B cell (primary cell): ENCODE measurements around the gene ACOX3. TPM values are rescaled to one million over a fixed set of nuclear protein-coding genes. Genes with fewer than 3 reads are reported as not detected.

ENCODE experiments used
- ATAC-seq: fragments of 200-7000 bp; cut with Tn5 transposase; one replicate; pipeline ENCODE4 v1.10.0; 2021; ENCODE audit warnings: low read depth, mild to moderate bottlenecking, moderate number of reproducible peaks, moderate library complexity
- CTCF ChIA-PET: fragments of 350-600 bp; sonication (Branson Sonifier 250); formaldehyde crosslinking; loops from one replicate; lab custom pipeline; 2021; ENCODE audit warnings: antibody characterized with exemption, inconsistent platforms; lab: Charles Lee
- POLR2A ChIA-PET: fragments of 350-600 bp; sonication (Branson Sonifier 250); formaldehyde crosslinking; loops from one replicate; lab custom pipeline; 2021; ENCODE audit warnings: antibody characterized with exemption; lab: Charles Lee
- DNase-seq: peaks from one replicate; pipeline ENCODE4 v3.0.0; 2013
- H2AFZ ChIP-seq: 2 replicates; pipeline ENCODE4 v1.6.1; 2012; ENCODE audit warnings: mild to moderate bottlenecking, low read depth, low read length; ENCODE audit not compliant: insufficient read depth, poor library complexity, severe bottlenecking
- H3K27ac ChIP-seq, 2 donors: 1 replicate in 1 of 2; 2 replicates in 1 of 2; pipeline ENCODE4 v1.5.1; 2012 to 2013; ENCODE audit warnings: low read length in 2 of 2, mild to moderate bottlenecking in 2 of 2, moderate library complexity in 1 of 2
- H3K27me3 ChIP-seq, 4 experiments: fragments of 200-600 bp in 1 of 4; sonication (generic) in 1 of 4; replicated peaks in 1 of 4; 1 replicate in 2 of 4; 2 replicates in 2 of 4; pipeline versions ENCODE4 v1.6.1 to v1.7.0; 2013 to 2016; ENCODE audit warnings: low read length in 3 of 4, mild to moderate bottlenecking in 2 of 4, mixed read lengths in 1 of 4, moderate library complexity in 1 of 4; ENCODE audit not compliant: insufficient read depth in 4 of 4, control insufficient read depth in 3 of 4; ENCODE audit errors: control extremely low read depth in 1 of 4
- H3K36me3 ChIP-seq, 2 experiments: replicated peaks in 1 of 2; 1 replicate in 1 of 2; 2 replicates in 1 of 2; pipeline versions ENCODE4 v1.6.1 to v1.7.1; 2013; ENCODE audit warnings: low read length in 1 of 2; ENCODE audit not compliant: insufficient read depth in 2 of 2, control insufficient read depth in 1 of 2; ENCODE audit errors: control extremely low read depth in 1 of 2, extremely low read depth in 1 of 2
- H3K4me1 ChIP-seq, 2 donors: fragments of 200-600 bp in 1 of 2; sonication (generic) in 1 of 2; 1 replicate in 1 of 2; 2 replicates in 1 of 2; pipeline versions ENCODE4 v1.5.1 to v1.6.1; 2013 to 2017; ENCODE audit warnings: low read length in 2 of 2; ENCODE audit not compliant: control insufficient read depth in 2 of 2, insufficient read depth in 2 of 2
- H3K4me2 ChIP-seq: replicated peaks from 2 replicates; pipeline ENCODE3; 2012; ENCODE audit warnings: mild to moderate bottlenecking, low read depth, low read length; ENCODE audit not compliant: poor library complexity, severe bottlenecking
- H3K4me3 ChIP-seq, 5 experiments: fragments of 200-600 bp in 1 of 5; sonication (generic) in 1 of 5; 1 replicate in 3 of 5; 2 replicates in 2 of 5; pipeline versions ENCODE4 v1.5.1 to v1.7.0; 2011 to 2016; ENCODE audit warnings: low read length in 4 of 5, mild to moderate bottlenecking in 4 of 5, low read depth in 2 of 5, control low read depth in 1 of 5, moderate library complexity in 1 of 5; ENCODE audit not compliant: insufficient read depth in 1 of 5; ENCODE audit errors: control extremely low read depth in 1 of 5, extremely low read depth in 1 of 5
- H3K79me2 ChIP-seq: fragments of 200-600 bp; sonication (generic); one replicate; pipeline ENCODE4 v1.6.0; 2016; ENCODE audit warnings: low read length; ENCODE audit not compliant: control insufficient read depth, insufficient read depth
- H3K9ac ChIP-seq: fragments of 200-600 bp; sonication (generic); 2 replicates; pipeline ENCODE4 v1.6.1; 2017; ENCODE audit warnings: mild to moderate bottlenecking, low read length, moderate library complexity
- H3K9me3 ChIP-seq, 3 donors: one replicate each; pipeline versions ENCODE4 v1.6.1 to v1.7.1; 2013; ENCODE audit warnings: low read length in 2 of 3; ENCODE audit not compliant: control insufficient read depth in 2 of 3, insufficient read depth in 1 of 3; ENCODE audit errors: control extremely low read depth in 1 of 3
- H4K20me1 ChIP-seq: 2 replicates; pipeline ENCODE4 v1.6.0; 2012; ENCODE audit warnings: mild to moderate bottlenecking, low read length; ENCODE audit not compliant: insufficient read depth, control insufficient read depth, poor library complexity, severe bottlenecking
- H3K27ac Mint-ChIP-seq: one replicate; pipeline ENCODE4 v1.8.0; 2021; ENCODE audit warnings: mixed read lengths
- H3K27me3 Mint-ChIP-seq: one replicate; pipeline ENCODE4 v1.8.0; 2021; ENCODE audit warnings: mixed read lengths
- H3K4me1 Mint-ChIP-seq: one replicate; pipeline ENCODE4 v1.8.0; 2021; ENCODE audit warnings: mixed read lengths
- H3K4me3 Mint-ChIP-seq: one replicate; pipeline ENCODE4 v1.8.0; 2021; ENCODE audit warnings: mixed read lengths
- H3K9me3 Mint-ChIP-seq: one replicate; pipeline ENCODE4 v1.8.0; 2022; ENCODE audit warnings: mixed read lengths; ENCODE audit not compliant: insufficient read depth
- EZH2 ChIP-seq: IDR thresholded peaks from 2 replicates; pipeline ENCODE4 v1.6.1; 2012; ENCODE audit warnings: borderline replicate concordance, low read depth, mild to moderate bottlenecking, moderate library complexity, low read length; ENCODE audit not compliant: insufficient read depth, poor library complexity, severe bottlenecking
- WGBS: methylation state at CpG from one replicate; pipeline ENCODE4 v1.1.5; 2013; ENCODE audit warnings: missing lambda C conversion rate; ENCODE audit not compliant: insufficient coverage; 5-methylcytosine and 5-hydroxymethylcytosine counted together
- intact Hi-C: fragments of 100-400 bp; cut with micrococcal nuclease; formaldehyde crosslinking; loops from one replicate; pipeline ENCODE4 v1.10.0; 2022
- polyA plus RNA-seq: library from polyadenylated mRNA; depleted of rRNA; stranded (reverse); fragments of >200 nt; gene quantifications from 2 replicates; pipeline ENCODE4 v1.2.3, GENCODE V29; 2012
- total RNA-seq, 2 donors: library from RNA; stranded (reverse); fragments of 120-200 nt in 1 of 2; gene quantifications; 1 replicate in 1 of 2; 2 replicates in 1 of 2; pipeline versions ENCODE4 v1.2.3 to v1.2.4, GENCODE V29; 2013 to 2022
- TF ChIP-seq, protein P1 (sequence below): fragments of 200-600 bp; IDR thresholded peaks from one replicate; pipeline ENCODE4 v1.8.0; 2022; ENCODE audit warnings: antibody characterized with exemption, mild to moderate bottlenecking

ACOX3 gene
- total and polyA plus RNA-seq, 2 donors (not counting 1 experiment from before 2014, with no cell fraction given) = 4.6 to 23.1 TPM

DNA sequence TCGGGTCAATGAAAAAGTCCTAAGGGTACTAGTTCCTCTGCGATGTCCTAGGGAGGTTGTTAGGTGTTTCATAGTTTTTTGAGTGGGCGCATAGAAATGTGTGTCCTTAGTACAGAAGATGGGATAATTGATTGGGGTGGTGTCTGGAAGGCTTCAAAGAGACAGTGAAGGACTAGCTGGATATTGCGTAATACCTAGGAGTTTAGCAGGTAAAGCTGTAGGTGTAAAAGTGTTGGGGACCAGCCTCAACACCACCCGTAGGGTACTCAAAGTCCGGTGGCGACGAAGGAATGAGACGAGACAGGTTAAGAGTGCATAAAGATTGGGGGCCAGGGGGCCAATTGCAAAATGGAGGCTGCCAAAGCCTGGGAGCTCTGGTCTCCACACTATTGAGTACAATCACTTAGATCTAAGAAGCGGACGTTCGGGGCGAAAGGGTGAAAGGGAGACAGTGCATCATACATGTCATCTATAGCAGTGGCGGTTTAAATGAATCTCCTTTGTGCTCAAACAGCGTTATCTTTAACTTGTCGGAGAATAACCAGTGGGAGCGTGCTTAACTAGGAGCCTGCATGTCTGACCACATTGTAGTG is 1.1 kb upstream of the ACOX3 start:
- Histone ChIP-seq H3K36me3 (peaks cover 2 to 5% of the 10 kb centered on the region in 2 experiments), H3K9ac (peak overlapping the region; percentile 98), H3K79me2 (peaks cover 84% of the 10 kb centered on the region), H4K20me1 (peaks cover 22% of the 10 kb centered on the region), H3K4me3 (peak overlapping the region; percentile 80 to 100 (median 100)), H3K9me3 (no peaks in the 10 kb centered on the region), H3K4me1 (peaks cover 27 to 32% of the 10 kb centered on the region in 2 donors), H2AFZ (peak overlapping the region; percentile 97), H3K27ac (peak overlapping the region in 1 of 2 donors; percentile 97), H3K27me3 (no peaks in the 10 kb centered on the region), H3K4me2 (peak overlapping the region; percentile 91)
- ChIA-PET CTCF (interaction anchor here (1.2 to 3.6 kb wide), 3 partner anchors 14 to 28 kb away, joined by 3 to 19 read pairs (median 4); no protein-coding TSS in a partner anchor), POLR2A (interaction anchor here (2.2 kb wide), 1 partner anchor 14 kb away, joined by 12 read pairs; no protein-coding TSS in a partner anchor)
- no peaks in the 10 kb centered on the region for H3K9me3 Mint-ChIP-seq
- intact Hi-C loops = no loop called here
- peaks cover 53% of the 10 kb centered on the region for H3K4me1 Mint-ChIP-seq
- peak overlapping the region; percentile 66 for H3K27ac Mint-ChIP-seq
- DNase-seq (no peak), ATAC-seq (no peak)
- 69% methylated on average over 16 of the region's 17 CpGs for WGBS
- TF ChIP-seq, protein P1, sequence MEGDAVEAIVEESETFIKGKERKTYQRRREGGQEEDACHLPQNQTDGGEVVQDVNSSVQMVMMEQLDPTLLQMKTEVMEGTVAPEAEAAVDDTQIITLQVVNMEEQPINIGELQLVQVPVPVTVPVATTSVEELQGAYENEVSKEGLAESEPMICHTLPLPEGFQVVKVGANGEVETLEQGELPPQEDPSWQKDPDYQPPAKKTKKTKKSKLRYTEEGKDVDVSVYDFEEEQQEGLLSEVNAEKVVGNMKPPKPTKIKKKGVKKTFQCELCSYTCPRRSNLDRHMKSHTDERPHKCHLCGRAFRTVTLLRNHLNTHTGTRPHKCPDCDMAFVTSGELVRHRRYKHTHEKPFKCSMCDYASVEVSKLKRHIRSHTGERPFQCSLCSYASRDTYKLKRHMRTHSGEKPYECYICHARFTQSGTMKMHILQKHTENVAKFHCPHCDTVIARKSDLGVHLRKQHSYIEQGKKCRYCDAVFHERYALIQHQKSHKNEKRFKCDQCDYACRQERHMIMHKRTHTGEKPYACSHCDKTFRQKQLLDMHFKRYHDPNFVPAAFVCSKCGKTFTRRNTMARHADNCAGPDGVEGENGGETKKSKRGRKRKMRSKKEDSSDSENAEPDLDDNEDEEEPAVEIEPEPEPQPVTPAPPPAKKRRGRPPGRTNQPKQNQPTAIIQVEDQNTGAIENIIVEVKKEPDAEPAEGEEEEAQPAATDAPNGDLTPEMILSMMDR = no peak
- TF ChIP-seq EZH2 = no peak
- no peaks in the 10 kb centered on the region for H3K27me3 Mint-ChIP-seq
- peak overlapping the region; percentile 87 for H3K4me3 Mint-ChIP-seq

DNA sequence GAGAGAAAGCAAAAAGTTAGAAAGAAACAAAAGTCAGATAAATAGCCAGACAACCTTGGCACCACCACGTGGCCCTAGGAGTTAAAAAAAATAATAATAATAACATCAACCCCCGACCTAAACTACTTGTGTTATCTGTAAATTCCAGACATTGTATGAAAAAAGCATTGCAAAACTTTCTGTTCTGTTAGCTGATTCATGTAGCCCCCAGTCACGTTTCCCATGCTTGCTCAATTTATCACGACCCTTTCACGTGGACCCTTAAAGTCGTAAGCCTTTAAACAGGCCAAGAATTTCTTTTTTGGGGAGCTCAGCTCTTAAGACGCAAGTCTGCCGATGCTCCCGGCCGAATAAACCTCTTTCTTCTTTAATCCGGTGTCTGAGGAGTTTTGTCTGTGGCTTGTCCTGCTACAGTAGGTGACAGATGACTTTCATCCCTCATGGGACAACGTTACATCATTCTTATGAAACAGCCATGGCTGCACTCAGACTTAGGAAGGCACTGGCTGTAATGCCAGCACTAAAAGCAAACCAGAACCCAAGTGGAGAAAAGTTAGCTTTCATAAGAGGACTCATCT is 520 bp downstream of the ACOX3 start:
- Mint-ChIP-seq H3K27me3 (no peaks in the 10 kb centered on the region), H3K4me3 (peak overlapping the region; percentile 100), H3K27ac (peak overlapping the region; percentile 100), H3K4me1 (peaks cover 60% of the 10 kb centered on the region), H3K9me3 (no peaks in the 10 kb centered on the region)
- CTCF ChIA-PET = interaction anchor here (0.7 to 3.6 kb wide), 2 partner anchors 12 to 28 kb away, joined by 3 to 19 read pairs; no protein-coding TSS in a partner anchor
- Histone ChIP-seq H3K4me3 (peak overlapping the region; percentile 80 to 100 (median 100)), H3K9ac (peak overlapping the region; percentile 98), H3K9me3 (no peaks in the 10 kb centered on the region), H3K36me3 (no peaks in the 10 kb centered on the region), H3K79me2 (peaks cover 76% of the 10 kb centered on the region), H3K4me2 (peak overlapping the region; percentile 91), H3K27ac (peak overlapping the region; percentile 96 to 97), H3K4me1 (peaks cover 37 to 48% of the 10 kb centered on the region in 2 donors), H2AFZ (peak overlapping the region; percentile 97), H4K20me1 (peaks cover 15% of the 10 kb centered on the region), H3K27me3 (no peaks in the 10 kb centered on the region)
- intact Hi-C loops = loop anchor here (1.0 kb wide), 2 partner anchors 12 to 282 kb away; partner anchors contain the start of gene ABLIM2
- DNase-seq (no peak), ATAC-seq (peak; percentile 48)
- POLR2A ChIA-PET = interaction anchor here (2.2 kb wide), 1 partner anchor 12 kb away, joined by 12 read pairs; no protein-coding TSS in a partner anchor
- 25% methylated on average over 3 of the region's 12 CpGs for WGBS
- TF ChIP-seq, protein P1 = no peak
- TF ChIP-seq EZH2 = no peak
